ENCODE measurements around the gene PSMC3IP.

DNA sequence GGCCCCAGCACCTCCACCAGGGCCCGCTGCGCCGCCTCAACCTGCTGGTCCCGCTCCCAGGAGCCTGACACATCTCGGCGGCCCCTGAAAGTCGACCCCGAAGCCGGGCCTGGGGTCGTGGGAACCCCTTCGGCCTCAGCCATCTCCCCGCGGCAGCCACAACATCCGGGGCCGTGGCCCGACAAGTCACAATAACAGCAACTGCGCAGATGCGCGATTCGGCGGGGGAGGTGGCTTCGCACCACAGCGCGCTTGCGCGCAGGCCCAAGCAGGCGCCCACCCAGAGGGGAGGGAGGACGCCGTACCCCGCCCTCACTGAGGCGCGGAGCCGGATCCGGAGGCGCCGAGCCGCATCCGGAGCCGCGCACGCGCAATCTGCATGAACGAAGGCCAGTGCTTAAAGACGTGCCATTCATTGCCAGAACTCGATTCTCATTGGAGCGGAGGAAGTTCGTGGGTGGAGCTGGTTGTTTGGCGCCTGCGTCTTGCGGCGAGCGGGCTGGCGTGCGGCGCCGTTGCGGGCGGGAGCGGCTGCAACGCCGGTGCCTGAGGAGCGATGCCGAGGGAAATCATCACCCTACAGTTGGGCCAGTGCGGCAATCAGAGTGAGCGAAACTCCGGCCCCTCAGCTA is 31.8 kb upstream of the PSMC3IP start, which contains the start of the genes RETREG3 and TUBG1:
- peak; percentile 61 to 89 (median 88) for TF ChIP-seq POLR2A (IDR thresholded peaks at IDR 0.05)
- TF ChIP-seq CTCF (IDR thresholded peaks at IDR 0.05 in 8 of 11, conservative IDR thresholded peaks at IDR 0.05 in 3 of 11): peak in 6 of 11 experiments; percentile 15 to 43 (median 28)
